HG03139 (cell line): ENCODE measurements around the gene FANCC.

ENCODE experiments used
- ATAC-seq: cut with Tn5 transposase; IDR thresholded peaks from one replicate; pipeline ENCODE4 v1.9.1; 2021; ENCODE audit not compliant: unreplicated experiment

The FANCC gene

DNA sequence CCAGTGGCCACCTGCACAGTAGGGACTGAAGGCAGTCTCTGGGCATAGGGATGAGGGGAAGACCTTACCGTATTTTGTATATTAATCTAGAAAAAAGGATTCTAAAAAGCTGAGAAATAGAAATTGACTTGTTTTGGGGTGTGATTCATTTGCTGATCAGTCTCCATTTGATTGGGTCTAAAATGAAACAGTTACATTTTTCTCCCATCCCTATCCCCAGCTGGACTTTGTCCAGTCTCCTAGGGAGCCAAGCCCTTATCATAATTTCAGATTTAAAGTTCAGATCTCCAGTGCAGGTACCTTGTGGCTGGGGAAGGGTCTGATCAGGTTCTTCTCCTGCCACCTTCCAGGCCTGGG lies 240.8 kb downstream of the FANCC start:
- ATAC-seq, result no peak

GRCh38 chr9:95075700-95076099 lies 241.8 kb downstream of the FANCC start:
- no peak for ATAC-seq

GRCh38 chr9:95074632-95075031 lies 242.9 kb downstream of the FANCC start:
- no peak for ATAC-seq

- no peak for ATAC-seq
These were observed 243.6 kb downstream of the FANCC start for GRCh38 chr9:95073918-95074317.

GRCh38 chr9:95073042-95073607 lies 244.4 kb downstream of the FANCC start:
- no peak for ATAC-seq

- ATAC-seq, result no peak
These were observed 245.6 kb downstream of the FANCC start for GRCh38 chr9:95071925-95072324.

DNA sequence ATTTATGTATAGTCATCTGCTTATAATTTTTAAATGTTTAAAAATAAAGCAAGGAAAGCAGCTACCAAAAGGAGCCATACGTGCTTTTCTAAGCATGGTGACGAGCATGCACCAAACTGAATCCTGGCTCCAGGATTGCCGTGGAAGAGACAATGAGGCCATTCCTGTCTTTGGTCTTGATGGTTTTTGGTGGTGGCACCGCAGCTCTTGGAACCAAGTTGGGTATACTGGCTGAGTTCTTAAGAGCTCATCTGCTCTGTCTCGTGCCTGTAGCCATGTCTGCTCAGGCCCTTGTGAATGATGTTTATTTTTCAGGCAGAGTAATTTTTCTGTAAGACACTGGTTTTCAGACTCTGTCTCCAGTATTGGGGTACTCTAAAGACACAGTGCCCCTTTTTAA lies 246.1 kb downstream of the FANCC start:
- no peak for ATAC-seq

GRCh38 chr9:95070549-95071021 lies 246.9 kb downstream of the FANCC start:
- ATAC-seq, result no peak

- no peak for ATAC-seq
These were observed 249.6 kb downstream of the FANCC start for GRCh38 chr9:95067897-95068296.

DNA sequence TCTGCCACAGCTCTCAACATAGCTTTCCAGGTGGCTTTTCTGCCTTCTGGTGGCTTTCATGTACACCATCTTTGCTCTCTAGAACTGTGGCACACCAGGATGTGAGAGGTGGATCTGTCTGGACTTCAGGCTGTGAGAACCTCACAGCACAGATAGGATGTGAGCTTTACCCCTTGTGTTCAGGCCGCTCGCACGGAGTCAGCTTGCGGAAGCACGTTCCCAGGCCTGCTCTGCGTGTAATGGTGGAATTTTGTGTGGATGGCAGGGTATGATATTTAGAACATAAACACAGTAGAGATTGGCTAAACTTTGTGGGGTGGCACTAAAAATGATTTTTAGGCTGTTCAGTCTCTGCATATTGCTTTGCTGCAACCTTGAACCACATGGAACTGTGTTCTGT lies 250.5 kb downstream of the FANCC start:
- ATAC-seq, result no peak

DNA sequence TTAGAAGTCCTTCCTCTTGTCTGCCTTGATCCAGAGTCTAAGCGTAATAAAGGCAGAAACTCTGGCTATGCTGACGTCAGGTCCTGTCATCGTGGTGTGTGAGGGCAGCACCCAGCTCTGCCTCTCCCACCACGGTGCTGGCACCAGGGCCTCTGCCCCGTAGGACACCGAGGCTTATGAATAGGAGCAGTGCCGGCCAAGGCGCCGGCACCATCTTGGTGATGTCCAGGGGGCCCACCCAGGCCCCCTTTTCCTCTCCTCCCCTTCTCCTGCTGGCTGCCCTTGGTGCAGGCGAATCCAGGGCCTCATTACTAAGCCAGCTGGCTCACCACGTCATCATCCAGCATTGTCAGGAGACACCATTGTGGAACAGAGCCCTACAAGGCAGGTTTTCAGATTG lies 252.3 kb downstream of the FANCC start:
- no peak for ATAC-seq

DNA sequence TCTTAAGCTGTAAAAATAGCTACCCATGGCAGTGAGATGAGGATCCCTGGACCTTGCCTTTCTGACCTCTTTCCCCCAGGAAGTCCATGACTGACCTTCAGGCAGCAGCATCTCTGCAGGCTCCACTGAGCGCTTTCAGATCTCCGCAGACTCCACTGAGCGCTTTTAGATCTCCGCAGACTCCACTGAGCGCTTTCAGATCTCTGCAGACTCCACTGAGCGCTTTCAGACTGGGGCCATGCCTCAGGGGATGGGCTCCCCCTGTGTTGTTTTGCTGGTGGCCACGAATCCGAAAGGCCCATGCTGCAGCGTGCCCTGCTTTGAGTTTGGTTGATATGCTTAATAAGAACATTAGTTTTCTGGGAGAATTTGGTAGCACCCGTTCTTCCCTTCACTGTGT lies 254.2 kb downstream of the FANCC start:
- no peak for ATAC-seq

GRCh38 chr9:95062596-95063065 lies 254.9 kb downstream of the FANCC start:
- ATAC-seq, result no peak

DNA sequence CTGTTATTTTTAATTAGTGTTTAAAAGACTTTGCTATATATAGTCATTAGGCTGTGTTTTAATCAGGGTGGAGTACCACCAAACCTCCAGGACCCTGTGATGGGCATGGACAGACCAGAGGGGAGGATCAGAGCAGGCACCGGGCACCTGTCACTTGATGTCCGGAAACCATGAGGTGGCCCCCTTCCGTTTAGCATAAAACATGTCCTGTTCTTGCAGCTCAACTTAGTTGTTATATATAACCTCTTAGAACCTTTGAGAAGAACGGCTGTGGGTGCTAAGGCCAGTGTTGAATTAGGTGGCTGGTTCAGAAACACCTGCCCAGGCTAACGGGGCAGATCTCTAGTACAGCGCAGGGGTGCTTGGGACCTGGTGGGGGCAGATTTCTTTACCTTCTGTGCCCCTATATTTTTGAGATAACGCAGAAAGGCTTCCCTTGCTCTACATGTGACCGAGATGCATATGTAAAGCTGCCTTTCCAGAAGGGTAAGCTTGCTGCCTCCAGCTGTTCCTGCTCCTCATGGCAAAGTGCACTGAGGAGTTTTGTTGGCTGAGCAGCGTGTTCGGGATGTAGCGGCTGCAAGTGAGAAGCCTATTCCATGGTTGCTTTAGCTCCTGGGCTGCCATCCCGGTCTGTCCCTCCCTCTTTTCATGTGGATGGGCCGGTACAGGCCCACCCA lies 255.5 kb downstream of the FANCC start:
- ATAC-seq, result no peak

GRCh38 chr9:95060916-95061315 lies 256.6 kb downstream of the FANCC start:
- ATAC-seq, result no peak

DNA sequence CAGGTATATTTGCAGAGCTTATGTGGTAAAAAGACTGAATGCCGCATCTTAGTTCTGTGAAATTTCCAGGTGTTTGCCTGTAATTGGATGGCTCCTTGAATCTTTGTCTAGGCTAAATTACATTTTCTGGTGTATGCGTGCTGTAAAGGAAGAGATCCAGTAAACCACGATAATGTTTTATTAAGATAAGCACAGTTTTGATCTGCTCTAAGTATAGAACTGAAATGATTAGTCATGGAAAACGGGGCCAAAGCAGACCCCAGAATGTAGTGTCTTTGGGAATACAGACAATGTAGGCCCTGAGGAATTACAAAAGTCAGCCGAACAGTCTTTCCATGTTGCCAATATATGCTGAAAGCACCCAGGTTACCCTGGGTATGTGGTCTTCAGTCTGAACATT lies 257.3 kb downstream of the FANCC start:
- no peak for ATAC-seq

DNA sequence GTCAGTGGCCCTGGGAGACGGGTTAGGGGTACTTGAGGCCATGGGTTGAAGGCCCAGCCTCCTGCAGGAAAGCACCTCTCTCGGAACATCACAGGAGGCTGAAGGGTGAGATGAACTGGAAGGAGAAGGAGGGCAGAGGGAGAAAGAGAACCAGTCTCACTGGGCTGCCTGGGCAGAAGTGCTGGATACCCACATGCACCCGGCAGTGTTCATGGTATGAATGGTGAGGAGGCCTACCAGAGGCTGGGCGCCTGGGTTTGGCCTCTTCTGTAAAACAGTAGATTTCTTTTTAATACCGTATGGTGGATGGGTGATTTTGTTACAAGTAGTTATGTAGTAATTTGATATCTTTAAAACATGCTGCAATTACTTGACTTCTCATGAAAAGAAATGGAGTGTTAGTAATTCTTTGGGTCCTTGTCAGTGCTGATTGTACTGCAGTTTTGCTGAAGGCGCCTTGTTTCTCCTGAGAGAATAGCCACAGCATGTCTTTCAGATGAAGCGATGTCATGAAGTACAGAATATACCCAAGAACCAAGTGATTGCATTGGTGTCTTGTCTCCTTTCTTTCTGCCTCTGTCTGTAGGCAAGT lies 258.6 kb downstream of the FANCC start:
- no peak for ATAC-seq

DNA sequence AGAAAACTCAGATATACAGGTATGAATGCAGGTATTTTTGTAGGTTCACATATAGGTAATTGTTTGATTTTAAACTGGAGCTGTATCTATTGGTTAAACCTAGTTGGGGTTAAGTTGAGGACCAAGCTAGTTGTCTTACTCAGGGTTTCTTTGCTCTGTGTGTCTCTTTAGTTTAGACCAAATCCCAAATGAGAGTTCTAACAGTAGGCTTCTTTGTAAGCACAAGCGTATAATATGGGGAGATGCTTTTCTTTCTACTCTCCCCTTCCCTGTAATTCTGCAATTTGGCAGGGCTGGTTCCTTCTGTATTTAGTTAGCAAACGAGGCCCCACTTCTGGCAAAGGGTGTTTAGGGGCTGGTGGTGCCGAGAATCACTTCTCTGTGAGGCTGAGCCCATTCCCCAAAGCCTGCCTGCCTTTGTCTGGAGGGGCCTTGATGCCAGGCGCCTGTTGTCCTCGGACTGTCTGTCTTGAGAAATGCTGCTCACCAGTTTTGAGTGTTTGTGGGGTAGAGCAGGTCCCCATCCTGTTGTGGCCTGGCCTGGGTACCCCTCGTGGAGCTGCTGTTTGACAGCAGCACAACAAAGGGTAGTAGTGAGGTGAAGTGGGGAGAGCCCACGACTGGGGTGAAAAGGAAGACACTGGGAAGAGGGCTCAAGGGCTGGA lies 259.3 kb downstream of the FANCC start:
- no peak for ATAC-seq

- ATAC-seq, result no peak
These were observed 260.4 kb downstream of the FANCC start for GRCh38 chr9:95057101-95057500.

DNA sequence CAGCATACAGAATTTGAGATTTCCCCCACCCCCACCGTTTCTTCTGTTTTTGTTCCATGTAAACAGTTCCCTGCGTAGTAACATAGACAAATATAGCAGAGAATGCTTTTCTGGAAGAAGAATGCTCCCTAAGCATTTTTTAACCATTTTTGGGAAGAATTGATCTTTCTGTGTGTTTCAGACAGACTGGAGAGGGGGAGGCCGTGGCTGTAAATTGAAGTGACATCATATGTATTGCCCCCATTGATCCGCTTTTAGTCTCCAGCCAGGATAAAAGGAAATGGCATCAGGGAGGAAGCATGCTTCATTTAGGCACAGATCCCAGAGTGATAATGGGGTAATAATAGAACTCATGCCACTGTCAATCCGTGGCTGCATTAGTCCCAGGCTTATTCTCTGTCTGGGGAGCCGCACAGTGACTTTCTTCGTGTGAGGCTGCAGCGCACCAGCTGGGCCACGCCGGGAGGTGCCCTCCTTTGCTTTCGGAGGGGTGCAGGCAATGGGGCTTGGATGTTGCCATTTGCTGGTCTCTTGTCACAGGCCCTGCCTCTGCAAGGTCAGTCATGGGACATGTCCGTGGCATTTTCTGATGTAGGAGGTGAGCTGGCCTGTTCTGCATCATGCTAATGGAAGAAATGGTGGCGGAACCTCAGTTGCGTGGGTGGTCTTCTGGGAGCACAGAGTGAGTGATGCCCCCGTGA lies 261.5 kb downstream of the FANCC start:
- ATAC-seq, result no peak

DNA sequence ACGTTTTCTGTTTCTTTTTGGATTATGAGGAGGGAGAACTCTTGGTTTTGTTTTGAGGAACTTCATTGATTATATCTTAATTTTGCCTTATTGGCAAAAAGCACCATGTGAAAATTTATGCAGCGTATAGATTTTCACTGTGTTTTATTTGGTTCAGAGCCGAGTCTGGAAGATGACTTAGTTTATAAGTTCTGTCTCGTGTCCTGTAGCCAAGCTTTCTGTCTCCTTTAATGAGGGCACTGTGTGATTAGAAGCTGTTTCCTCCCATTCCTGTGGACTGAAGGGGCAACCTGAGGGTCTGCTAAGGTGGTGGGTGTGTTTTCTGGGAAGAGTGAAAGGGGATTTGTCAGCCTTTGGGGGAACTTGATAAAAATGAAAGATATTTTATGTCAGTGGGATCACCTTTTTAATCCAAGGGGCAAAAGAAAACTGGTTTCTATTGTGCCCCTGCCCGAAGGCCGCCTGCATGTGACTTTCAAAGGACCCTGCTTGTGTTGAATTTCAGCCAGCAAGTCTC lies 262.1 kb downstream of the FANCC start:
- ATAC-seq, result no peak
